GM23248 (cell line): ENCODE measurements around the gene ZNF75A.

ENCODE experiments used
- EZH2 ChIP-seq: fragments of 200-600 bp; sonication (generic); IDR thresholded peaks from 2 replicates; pipeline ENCODE4 v1.6.1; 2018; ENCODE audit warnings: antibody characterized with exemption, mild to moderate bottlenecking; ENCODE audit not compliant: insufficient read depth, poor library complexity, severe bottlenecking
- EZH2phosphoT487 ChIP-seq: fragments of 200-600 bp; sonication (generic); IDR thresholded peaks from 2 replicates; pipeline ENCODE4 v1.6.1; 2018; ENCODE audit warnings: antibody characterized with exemption, moderate library complexity, mild to moderate bottlenecking, low read depth; ENCODE audit not compliant: insufficient read depth

GRCh38 chr16:3259836-3260235 lies 45.5 kb upstream of the ZNF75A start:
- no peak for TF ChIP-seq EZH2phosphoT487
- TF ChIP-seq EZH2, result no peak
